ENCODE results near the gene CLEC16A.

GRCh38 chr16:11202260-11203091 is 258.1 kb downstream of the CLEC16A start:
- TF ChIP-seq CTCF (IDR thresholded peaks at IDR 0.05): no peak
- no peak for TF ChIP-seq POLR2AphosphoS5 (IDR thresholded peaks at IDR 0.05)
- no peak for TF ChIP-seq POLR2A (IDR thresholded peaks at IDR 0.05)

All from transverse colon (tissue), 4 donors.